ENCODE data around the gene CDH24. TPM values are rescaled to one million over a fixed set of nuclear protein-coding genes. Genes with fewer than 3 reads are reported as not detected.

CDH24 gene
- total and polyA plus RNA-seq, 9 of the 15 experiments (the other 6 are each of a cell fraction or from before 2014, with no cell fraction given): 0.04 to 16.2 (median 4.9) TPM

- TF ChIP-seq TCF3 (CRISPR knock-in tag; IDR thresholded peaks at IDR 0.05): peak; percentile 69
- no peak for TF ChIP-seq HOMEZ (CRISPR knock-in tag; IDR thresholded peaks at IDR 0.05)
- TF ChIP-seq CBX5 (IDR thresholded peaks at IDR 0.05; ENCODE audit: borderline replicate concordance, low read depth): no peak
- peak; percentile 61; the same call in 1 of the 2 replicates for TF ChIP-seq TEAD4 (IDR thresholded peaks at IDR 0.05; ENCODE audit: low read length)
- TF ChIP-seq TEAD4 (CRISPR knock-in tag; IDR thresholded peaks at IDR 0.05; ENCODE audit: borderline replicate concordance): no peak
- peak; percentile 64 for TF ChIP-seq CBFA2T2 (conservative IDR thresholded peaks at IDR 0.05)
- 0 out of 4 replicates have a peak, but pooled peaks have one; percentile 7 to 9 for TF ChIP-seq TRIM24 (IDR thresholded peaks at IDR 0.05)
- TF ChIP-seq NCOR1 (IDR thresholded peaks at IDR 0.05): peak; percentile 27; the same call in 1 of the 2 replicates
These were observed 40.5 kb upstream of the CDH24 start (continued) for GRCh38 chr14:23097786-23098185.

DNA sequence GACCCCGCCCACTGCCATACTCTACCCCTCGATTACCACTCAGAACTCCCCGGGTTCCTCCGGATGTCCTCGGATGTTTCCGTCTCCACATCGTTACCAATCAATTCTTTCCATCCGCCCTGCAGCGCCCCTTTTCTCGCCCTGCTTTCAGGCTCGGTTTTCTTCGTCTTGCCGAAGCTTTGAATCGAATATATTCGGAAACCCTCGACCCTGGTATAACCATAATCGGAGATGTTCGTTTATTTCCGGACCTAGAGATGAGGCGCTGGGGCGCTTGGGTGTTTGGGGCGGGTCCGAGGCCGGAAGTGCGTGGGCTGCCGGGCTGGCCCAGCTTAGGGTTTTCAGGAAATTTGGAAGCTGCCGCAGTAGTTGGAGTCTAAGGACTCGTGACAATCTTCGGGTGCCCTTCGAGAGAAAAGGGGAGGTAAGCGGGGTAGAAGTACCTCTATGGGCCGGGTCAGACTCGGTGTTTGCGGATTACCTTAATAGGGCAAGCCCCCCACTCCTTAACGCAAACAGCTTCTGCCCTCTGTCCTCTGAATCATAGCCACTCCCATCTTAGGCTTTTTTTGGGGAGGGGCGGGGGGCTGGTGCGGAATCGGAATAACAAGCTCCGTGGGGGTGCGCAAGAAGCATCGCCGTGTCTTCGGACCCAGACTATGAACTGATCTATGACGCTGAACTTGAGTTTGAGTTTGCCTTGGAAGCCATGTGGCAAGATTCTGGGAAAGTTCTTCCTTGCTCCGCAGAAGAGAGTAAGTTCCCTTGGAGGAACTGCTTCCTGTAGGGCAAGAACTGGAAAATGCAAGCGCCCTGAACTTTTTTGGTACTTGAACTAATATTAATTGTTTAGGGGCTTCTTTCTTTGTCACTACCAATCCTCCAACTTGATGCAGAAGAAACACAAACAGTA is 38.1 kb upstream of the CDH24 start, which contains the start of gene C14orf119:
C14orf119 (plus strand) TSS at position 310 of the 913 bp plus-strand sequence. CDS start 2,154 bp downstream, outside the sequence.
- Histone ChIP-seq H3K4me1 (replicated peaks in 1 of 2; ENCODE audit: control insufficient read depth in 2 of 2, insufficient read depth in 2 of 2, low read length in 2 of 2) (peaks cover 8 to 29% of the 10 kb centered on the region in 2 experiments; a peak in 4 of 5 replicates), H3K9ac (ENCODE audit: insufficient read depth in 1 of 2, low read depth in 2 of 2, low read length in 2 of 2) (peak within 1 kb of the TSS; percentile 98 to 100), H3K79me2 (ENCODE audit: control insufficient read depth, insufficient read depth, low read length) (peaks cover 76% of the 10 kb centered on the region), H3K9me1 (ENCODE audit: control insufficient read depth, insufficient read depth, low read length) (no peaks in the 10 kb centered on the region), H3K27ac (ENCODE audit: extremely low read depth, low read depth, low read length) (peak within 1 kb of the TSS; percentile 98), H3K27me3 (ENCODE audit: control insufficient read depth in 2 of 2, insufficient read depth in 2 of 2, low read length in 2 of 2) (no peaks in the 10 kb centered on the region), H4K20me1 (replicated peaks; ENCODE audit: control insufficient read depth, insufficient read depth, low read length) (peaks cover 16% of the 10 kb centered on the region), H2AFZ (ENCODE audit: low read depth, low read length) (peak within 1 kb of the TSS; percentile 100), H3K4me2 (ENCODE audit: insufficient read depth, low read length) (peak within 1 kb of the TSS; percentile 90), H3K36me3 (ENCODE audit: control insufficient read depth, insufficient read depth, low read length) (peaks cover 57% of the 10 kb centered on the region), H3K4me3 (peak within 1 kb of the TSS; percentile 83), H3K9me3 (replicated peaks; ENCODE audit: control insufficient read depth, insufficient read depth, low read depth, low read length) (no peaks in the 10 kb centered on the region)
- in situ Hi-C loops (cut with MboI) (no loop called here), intact Hi-C loops (cut with micrococcal nuclease) (loop anchor here (2.0 kb wide), 1 partner anchor 17 kb away; no protein-coding TSS in a partner anchor)
- DNase-seq (ENCODE audit: extremely low read depth in 1 of 4, low spot score in 3 of 4) (peak; percentile 88 to 99 (median 96)), FAIRE-seq (peak; percentile 98), ATAC-seq (peak; percentile 91)
- TSS peak; percentile 73 for BruUV-seq (replicated peaks)
- CTCF ChIA-PET (ENCODE audit: low intra/inter-chr PET ratio): interaction anchor here (1.3 kb wide), 1 partner anchor 18 kb away, joined by 5 read pairs; no protein-coding TSS in a partner anchor
- under 1% methylated on average over 46 of the region's 46 CpGs for WGBS (ENCODE audit: insufficient coverage, low coverage, missing lambda C conversion rate)
- POLR2A ChIA-PET: interaction anchor here (0.6 to 3.0 kb wide), 34 partner anchors 9 to 449 kb away, joined by 3 to 34 read pairs (median 4); partner anchors contain the start of genes CIROP, HAUS4, HOMEZ and IL25
